ENCODE results near the gene ZNF827. TPM values are rescaled to one million over a fixed set of nuclear protein-coding genes. Genes with fewer than 3 reads are reported as not detected.

The ZNF827 gene
- polyA plus RNA-seq, 4 donors, result 27.5 to 37.4 (median 33.0) TPM

GRCh38 chr4:145895056-145895455 is 43.6 kb downstream of the ZNF827 start:
- no peak for DNase-seq (ENCODE audit: low read depth in 4 of 4, low spot score in 3 of 4)

GRCh38 chr4:145891958-145892357 is 46.7 kb downstream of the ZNF827 start:
- no peak for DNase-seq (ENCODE audit: low read depth in 4 of 4, low spot score in 3 of 4)

DNA sequence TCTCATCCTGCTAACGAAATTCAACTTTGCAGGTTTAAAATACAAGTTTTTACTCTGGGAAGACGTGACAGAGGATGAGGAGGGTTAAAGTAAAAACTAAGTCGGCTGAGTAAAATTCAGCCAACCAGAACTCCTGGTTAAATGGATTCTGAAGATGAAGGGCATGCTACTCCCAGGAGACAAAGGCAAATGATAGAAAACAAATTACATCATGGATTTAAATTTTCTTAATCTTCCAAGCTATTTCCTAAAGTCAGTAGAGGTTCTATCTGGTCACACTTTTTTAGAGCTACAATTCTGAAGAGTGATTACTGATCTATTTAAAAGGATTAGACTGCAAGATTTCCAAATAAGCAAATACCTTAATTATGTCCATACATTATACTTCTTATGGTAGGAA is 47.9 kb downstream of the ZNF827 start:
- DNase-seq (ENCODE audit: low read depth in 4 of 4, low spot score in 3 of 4), result no peak

GRCh38 chr4:145888393-145888792 is 50.2 kb downstream of the ZNF827 start:
- no peak for DNase-seq (ENCODE audit: low read depth in 4 of 4, low spot score in 3 of 4)

- peak in 1 of 4 donors; percentile 55 for DNase-seq (ENCODE audit: low read depth in 4 of 4, low spot score in 3 of 4)
Observed at GRCh38 chr4:145887241-145887991, 51.2 kb downstream of the ZNF827 start.

GRCh38 chr4:145886871-145887240 is 51.8 kb downstream of the ZNF827 start:
- no peak for DNase-seq (ENCODE audit: low read depth in 4 of 4, low spot score in 3 of 4)

DNA sequence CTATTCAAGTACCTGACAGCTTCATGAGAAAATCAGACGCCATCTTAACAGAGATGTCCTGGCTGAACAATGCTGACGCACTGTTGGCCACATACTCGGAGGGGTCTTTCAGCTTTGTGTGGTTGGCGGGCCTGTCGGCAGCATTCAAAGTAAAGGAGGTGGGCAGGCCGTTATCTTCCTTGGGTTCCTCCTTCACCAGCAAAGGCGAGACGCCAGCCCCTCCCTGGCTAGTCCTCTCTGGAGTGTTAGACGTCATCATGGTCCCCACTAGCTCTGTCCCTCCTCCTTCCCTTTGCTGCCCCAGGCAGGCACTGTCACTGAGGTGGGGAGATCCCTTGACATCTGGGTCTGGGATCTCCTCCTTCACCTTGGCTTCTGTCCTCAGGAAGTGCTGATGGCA is 53.0 kb downstream of the ZNF827 start:
- DNase-seq (ENCODE audit: low read depth in 4 of 4, low spot score in 3 of 4), result no peak

- no peak for DNase-seq (ENCODE audit: low read depth in 4 of 4, low spot score in 3 of 4)
Observed at GRCh38 chr4:145884775-145885174, 53.8 kb downstream of the ZNF827 start.

DNA sequence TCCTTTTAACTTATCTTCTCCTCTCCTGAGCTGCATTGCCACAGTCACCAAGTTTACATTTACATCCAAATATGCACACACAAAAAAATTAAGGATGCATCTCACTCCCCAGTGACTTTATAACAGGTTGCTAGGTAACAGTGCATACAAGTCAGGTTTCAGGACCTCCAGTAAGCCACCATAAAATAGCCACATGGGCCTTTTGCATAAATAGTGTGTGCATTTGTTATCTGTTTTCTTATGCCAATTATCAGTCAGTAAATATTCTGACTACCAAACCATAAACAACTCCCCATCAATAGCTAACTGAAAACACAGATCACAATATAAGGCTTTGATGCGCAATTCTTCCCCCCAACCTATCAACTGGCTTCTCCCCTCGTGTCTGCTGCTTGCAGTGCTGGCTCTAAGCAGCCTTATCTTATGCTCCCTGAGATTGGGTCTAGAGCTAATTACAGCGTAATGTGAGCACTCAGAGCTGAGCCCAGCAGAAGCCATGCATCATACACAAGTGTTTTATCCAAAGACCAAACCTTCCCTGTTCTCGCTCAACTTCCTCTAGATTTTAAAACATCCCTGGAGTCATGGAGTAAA is 55.4 kb downstream of the ZNF827 start:
- no peak for DNase-seq (ENCODE audit: low read depth in 4 of 4, low spot score in 3 of 4)

- DNase-seq (ENCODE audit: low read depth in 4 of 4, low spot score in 3 of 4), result no peak
Observed at GRCh38 chr4:145882604-145883003, 56.0 kb downstream of the ZNF827 start.

- DNase-seq (ENCODE audit: low read depth in 4 of 4, low spot score in 3 of 4), result peak in 2 of 4 donors; percentile 36 to 57
Observed at GRCh38 chr4:145881989-145882388, 56.6 kb downstream of the ZNF827 start.

DNA sequence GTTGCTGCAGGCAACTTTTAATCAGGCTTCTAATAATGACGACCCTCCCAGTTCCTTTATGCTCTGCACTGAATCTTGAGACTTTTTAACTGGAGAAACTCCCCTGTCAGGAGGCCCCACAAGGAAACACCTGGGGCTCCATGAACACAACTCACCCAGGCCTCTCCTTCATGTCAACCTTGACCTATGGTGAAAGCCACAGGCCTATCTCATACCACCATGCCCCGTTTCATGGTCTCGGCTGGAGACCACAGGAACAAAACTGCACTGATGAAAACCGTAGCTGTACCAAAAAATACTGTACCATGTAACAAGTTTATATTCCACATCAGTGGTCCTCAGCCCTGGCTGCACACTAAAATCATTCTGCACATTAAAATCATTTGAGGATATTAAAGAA is 57.0 kb downstream of the ZNF827 start:
- DNase-seq (ENCODE audit: low read depth in 4 of 4, low spot score in 3 of 4), result no peak

GRCh38 chr4:145880355-145880960 is 58.2 kb downstream of the ZNF827 start:
- DNase-seq (ENCODE audit: low read depth in 4 of 4, low spot score in 3 of 4), result no peak

GRCh38 chr4:145879598-145879997 is 59.0 kb downstream of the ZNF827 start:
- DNase-seq (ENCODE audit: low read depth in 4 of 4, low spot score in 3 of 4), result no peak

- DNase-seq (ENCODE audit: low read depth in 4 of 4, low spot score in 3 of 4), result no peak
Observed at GRCh38 chr4:145878501-145879435, 59.9 kb downstream of the ZNF827 start.

- no peak for DNase-seq (ENCODE audit: low read depth in 4 of 4, low spot score in 3 of 4)
Observed at GRCh38 chr4:145876531-145877180, 62.0 kb downstream of the ZNF827 start.

DNA sequence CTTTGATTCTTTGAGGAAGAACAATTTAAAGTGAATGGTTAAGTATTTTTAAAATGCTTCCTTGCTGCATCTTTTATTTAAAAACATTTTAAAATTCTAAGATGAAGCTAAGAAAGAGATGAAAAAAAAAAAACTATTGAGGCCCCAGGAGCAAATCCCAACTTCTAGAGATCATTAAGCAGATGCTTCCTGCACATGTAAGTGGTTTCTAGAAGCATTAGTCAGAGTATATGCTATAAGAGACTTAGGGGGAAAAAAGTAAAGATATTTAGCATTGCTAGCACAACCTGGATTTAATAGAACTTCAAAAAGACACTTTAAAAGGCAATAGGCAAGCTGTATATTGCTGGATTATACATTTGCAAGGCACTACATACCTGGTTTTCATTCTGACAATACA is 64.7 kb downstream of the ZNF827 start:
- no peak for DNase-seq (ENCODE audit: low read depth in 4 of 4, low spot score in 3 of 4)

DNA sequence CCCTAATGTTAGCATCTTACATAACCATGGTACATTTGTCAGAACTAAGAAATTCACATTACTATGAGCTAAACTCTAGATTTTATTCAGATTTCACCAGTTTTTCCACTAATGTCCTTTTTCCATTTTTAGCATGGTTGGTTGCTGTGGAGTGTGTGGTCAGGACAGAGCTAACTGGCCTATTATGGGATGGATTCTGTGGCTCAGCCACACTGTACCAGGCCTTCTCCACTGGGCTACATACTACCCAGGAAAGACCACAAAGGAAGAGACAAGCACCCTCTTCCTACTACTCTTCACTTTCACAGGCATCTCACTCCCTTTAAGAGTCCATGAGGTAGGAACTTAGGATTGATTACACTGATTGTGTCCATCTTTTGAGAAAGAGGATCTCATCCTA is 67.4 kb downstream of the ZNF827 start:
- no peak for DNase-seq (ENCODE audit: low read depth in 4 of 4, low spot score in 3 of 4)

DNA sequence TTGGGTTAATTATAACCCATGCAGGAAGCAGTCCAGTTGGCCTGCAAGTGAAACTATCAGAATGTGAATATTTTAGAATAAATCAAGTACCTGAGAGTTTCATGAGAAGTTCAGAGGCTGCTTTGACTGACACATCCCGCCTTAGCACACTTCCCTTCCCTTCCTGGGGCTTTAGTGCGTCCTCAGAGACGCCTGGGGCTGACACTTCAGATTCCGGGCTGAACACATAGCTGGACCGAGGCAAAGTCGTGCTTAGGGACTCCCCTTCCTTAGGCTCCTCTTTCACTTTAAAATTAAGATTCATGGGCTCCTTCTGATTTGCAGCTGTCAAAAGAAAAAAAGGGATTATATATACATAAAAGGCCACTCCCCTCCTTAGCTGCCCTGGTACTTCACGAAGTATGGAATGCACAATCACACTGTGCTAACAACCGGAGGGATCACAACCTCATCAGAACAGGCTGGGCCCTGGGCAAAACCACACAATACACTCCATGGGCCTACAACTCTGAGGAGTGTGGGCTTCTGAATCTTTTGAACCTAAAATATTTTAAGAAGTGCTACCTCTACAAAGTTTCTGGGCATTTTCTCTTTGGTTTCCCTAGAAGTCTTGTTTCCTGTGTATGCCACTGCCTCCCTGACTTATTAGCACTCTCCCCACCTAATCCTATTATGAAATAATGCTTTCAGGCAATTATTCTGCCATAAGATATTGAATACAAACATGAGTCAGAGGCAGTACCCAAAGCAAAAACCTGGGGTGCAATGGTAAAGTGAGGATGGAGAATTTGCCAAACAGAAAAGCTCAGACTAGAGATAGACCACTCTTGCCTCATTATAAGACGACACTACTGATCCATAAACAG is 68.2 kb downstream of the ZNF827 start:
- DNase-seq (ENCODE audit: low read depth in 4 of 4, low spot score in 3 of 4), result no peak

All from right renal pelvis (tissue), 4 donors.